T-cell (primary cell): ENCODE measurements around the gene AP1AR. TPM values are rescaled to one million over a fixed set of nuclear protein-coding genes. Genes with fewer than 3 reads are reported as not detected.
"Not testable (repeated sequence)": the region's sequence is repeated elsewhere in the genome, so short reads cannot be mapped to it uniquely, and the experiment has no call there.

Experiments used
- ATAC-seq, 4 experiments: fragments of 200-7000 bp in 3 of 4; fragments of 150-1000 bp in 1 of 4; cut with Tn5 transposase; replicated peaks in 1 of 4; 1 replicate in 3 of 4; 2 replicates in 1 of 4; pipeline ENCODE4 v1.10.0; 2021; ENCODE audit warnings: moderate library complexity in 3 of 4, mild to moderate bottlenecking in 2 of 4, moderate number of reproducible peaks in 1 of 4
- CTCF ChIA-PET, 2 donors: fragments of 300-600 bp; sonication (Branson Sonifier 250); formaldehyde crosslinking; loops; one replicate each; lab custom pipeline; 2022; ENCODE audit warnings: antibody characterized with exemption in 2 of 2; lab: Charles Lee
- POLR2A ChIA-PET, 2 donors: fragments of 300-600 bp; sonication (Branson Sonifier 250); formaldehyde crosslinking; loops; one replicate each; lab custom pipeline; 2022; ENCODE audit warnings: antibody characterized with exemption in 2 of 2; lab: Charles Lee
- DNase-seq, 35 experiments: peaks; one replicate each; pipeline versions ENCODE4 v3.0.0 to v3.0.0-alpha.2; 2013 to 2023
- H3K27ac ChIP-seq: one replicate; pipeline ENCODE4 v1.5.1; 2013; ENCODE audit warnings: low read length
- H3K27me3 ChIP-seq, 2 experiments: replicated peaks in 1 of 2; 1 replicate in 1 of 2; 2 replicates in 1 of 2; pipeline versions ENCODE4 v1.6.1 to v1.7.0; 2013; ENCODE audit warnings: low read length in 1 of 2, mixed read lengths in 1 of 2; ENCODE audit not compliant: control insufficient read depth in 2 of 2, insufficient read depth in 2 of 2; ENCODE audit errors: extremely low read depth in 1 of 2
- H3K36me3 ChIP-seq, 2 donors: 1 replicate in 1 of 2; 2 replicates in 1 of 2; pipeline versions ENCODE4 v1.6.1 to v1.7.0; 2013; ENCODE audit warnings: low read length in 1 of 2; ENCODE audit not compliant: control insufficient read depth in 2 of 2, insufficient read depth in 1 of 2; ENCODE audit errors: extremely low read depth in 1 of 2
- H3K4me1 ChIP-seq, 2 experiments: 1 replicate in 1 of 2; 2 replicates in 1 of 2; pipeline versions ENCODE4 v1.6.1 to v1.7.0; 2013; ENCODE audit warnings: low read length in 2 of 2, mixed read lengths in 1 of 2; ENCODE audit not compliant: insufficient read depth in 2 of 2, control insufficient read depth in 1 of 2; ENCODE audit errors: extremely low read depth in 1 of 2
- H3K4me3 ChIP-seq, 2 donors: 1 replicate in 1 of 2; 2 replicates in 1 of 2; pipeline versions ENCODE4 v1.5.1 to v1.7.0; 2013; ENCODE audit warnings: mild to moderate bottlenecking in 2 of 2, low read length in 1 of 2, moderate library complexity in 1 of 2; ENCODE audit not compliant: control insufficient read depth in 1 of 2; ENCODE audit errors: extremely low read depth in 1 of 2
- H3K9me3 ChIP-seq: 2 replicates; pipeline ENCODE4 v1.7.0; 2013
- H3K27ac Mint-ChIP-seq, 2 donors: one replicate each; pipeline ENCODE4 v1.8.0; 2020 to 2021; ENCODE audit warnings: mild to moderate bottlenecking in 2 of 2, mixed read lengths in 2 of 2
- H3K27me3 Mint-ChIP-seq, 2 donors: one replicate each; pipeline ENCODE4 v1.8.0; 2021 to 2022; ENCODE audit warnings: mixed read lengths in 2 of 2
- H3K36me3 Mint-ChIP-seq: one replicate; pipeline ENCODE4 v1.8.0; 2021; ENCODE audit warnings: mixed read lengths
- H3K4me1 Mint-ChIP-seq, 3 donors: one replicate each; pipeline ENCODE4 v1.8.0; 2020 to 2022; ENCODE audit warnings: mixed read lengths in 3 of 3, mild to moderate bottlenecking in 1 of 3
- H3K4me3 Mint-ChIP-seq, 3 donors: one replicate each; pipeline ENCODE4 v1.8.0; 2020 to 2022; ENCODE audit warnings: mild to moderate bottlenecking in 3 of 3, mixed read lengths in 3 of 3, moderate library complexity in 3 of 3
- H3K9me3 Mint-ChIP-seq, 3 donors: one replicate each; pipeline ENCODE4 v1.8.0; 2020 to 2022; ENCODE audit warnings: mixed read lengths in 3 of 3
- WGBS: methylation state at CpG from one replicate; pipeline ENCODE4 v1.1.5; 2013; ENCODE audit warnings: missing lambda C conversion rate; ENCODE audit not compliant: insufficient coverage; 5-methylcytosine and 5-hydroxymethylcytosine counted together
- total RNA-seq, 35 experiments: library from RNA in 6 of 35; stranded (reverse) in 6 of 35; fragments of 120-200 nt in 1 of 35; gene quantifications; one replicate each; pipeline versions ENCODE4 v1.2.1 to v1.2.4 and lab custom pipeline; 2013 to 2026

The AP1AR gene
- total RNA-seq, 5 donors from 2014 or later (not counting 1 experiment from before 2014, with no cell fraction given): 13.9 to 21.4 (median 20.3) TPM

GRCh38 chr4:112309263-112309791 is 77.7 kb downstream of the AP1AR start:
- H3K4me3 Mint-ChIP-seq: peak overlapping the region; percentile 74 to 76 (median 76)
- CTCF ChIA-PET: interaction anchor here (0.8 to 1.9 kb wide), 4 partner anchors 11 to 75 kb away, joined by 3 to 6 read pairs (median 4); no protein-coding TSS in a partner anchor
- not testable (repeated sequence) for H3K36me3 ChIP-seq, H3K9me3 Mint-ChIP-seq, H3K27me3 ChIP-seq, H3K27me3 Mint-ChIP-seq, H3K4me1 ChIP-seq, H3K9me3 ChIP-seq
- peaks cover 13% of the 10 kb centered on the region for H3K36me3 Mint-ChIP-seq
- DNase-seq (peak in 28 of 35 experiments; percentile 29 to 81 (median 60)), ATAC-seq (peak in 2 of 4 experiments; percentile 53 to 76)
- Histone ChIP-seq H3K4me3 (peak overlapping the region; percentile 11 to 25), H3K27ac (peak overlapping the region; percentile 39)
- peak overlapping the region; percentile 89 to 97 for H3K27ac Mint-ChIP-seq
- peaks cover 29 to 34% (median 32%) of the 10 kb centered on the region in 3 donors for H3K4me1 Mint-ChIP-seq
- POLR2A ChIA-PET: interaction anchor here in 1 of 2 donors (0.8 kb wide), 1 partner anchor 12 kb away, joined by 3 read pairs; no protein-coding TSS in a partner anchor
- 18% methylated on average over 12 of the region's 12 CpGs for WGBS

GRCh38 chr4:112311516-112311915 is 79.9 kb downstream of the AP1AR start:
- WGBS: 84% methylated on average over 2 of the region's 5 CpGs
- Histone ChIP-seq H3K36me3 (no peaks in the 10 kb centered on the region), H3K9me3 (no peaks in the 10 kb centered on the region), H3K27ac (no peak overlapping the region), H3K27me3 (no peaks in the 10 kb centered on the region), H3K4me1 (peaks cover 0 to 4% of the 10 kb centered on the region in 2 experiments), H3K4me3 (no peak overlapping the region)
- ChIA-PET POLR2A (no interaction called here), CTCF (interaction anchor here in 1 of 2 donors (0.6 to 0.7 kb wide), 2 partner anchors 284 to 303 kb away, joined by 3 to 4 read pairs; no protein-coding TSS in a partner anchor)
- no peak for DNase-seq
- Mint-ChIP-seq H3K9me3 (no peaks in the 10 kb centered on the region), H3K4me1 (peaks cover 29 to 33% (median 31%) of the 10 kb centered on the region in 3 donors), H3K36me3 (peaks cover 19% of the 10 kb centered on the region), H3K4me3 (no peak overlapping the region), H3K27me3 (no peaks in the 10 kb centered on the region), H3K27ac (no peak overlapping the region)
- no peak for ATAC-seq

- H3K9me3 ChIP-seq: no peaks in the 10 kb centered on the region
- CTCF ChIA-PET: interaction anchor here in 1 of 2 donors (0.6 kb wide), 1 partner anchor 46 kb away, joined by 3 read pairs; no protein-coding TSS in a partner anchor
- H3K27ac Mint-ChIP-seq: no peak overlapping the region
- no peaks in the 10 kb centered on the region for H3K36me3 ChIP-seq
- H3K4me3 ChIP-seq: no peak overlapping the region
- H3K36me3 Mint-ChIP-seq: peaks cover 14% of the 10 kb centered on the region
- H3K27ac ChIP-seq: peak overlapping the region; percentile 19
- no peak for ATAC-seq
- no peaks in the 10 kb centered on the region for H3K27me3 Mint-ChIP-seq
- H3K4me1 ChIP-seq: peaks cover 0 to 4% of the 10 kb centered on the region in 2 experiments
- H3K9me3 Mint-ChIP-seq: no peaks in the 10 kb centered on the region
- WGBS: 100% methylated on average over 1 of the region's 5 CpGs
- POLR2A ChIA-PET: no interaction called here
- H3K4me1 Mint-ChIP-seq: peaks cover 19 to 27% (median 23%) of the 10 kb centered on the region in 3 donors
- no peaks in the 10 kb centered on the region for H3K27me3 ChIP-seq
- no peak for DNase-seq
- no peak overlapping the region for H3K4me3 Mint-ChIP-seq
Observed at GRCh38 chr4:112312610-112313239, 81.1 kb downstream of the AP1AR start.

- Histone ChIP-seq H3K36me3 (no peaks in the 10 kb centered on the region), H3K27me3 (no peaks in the 10 kb centered on the region), H3K9me3 (no peaks in the 10 kb centered on the region), H3K4me3 (no peak overlapping the region), H3K4me1 (no peaks in the 10 kb centered on the region), H3K27ac (no peak overlapping the region)
- DNase-seq (no peak), ATAC-seq (no peak)
- Mint-ChIP-seq H3K4me1 (peaks cover 3 to 7% (median 6%) of the 10 kb centered on the region in 3 donors), H3K9me3 (no peaks in the 10 kb centered on the region), H3K27ac (no peak overlapping the region), H3K36me3 (peaks cover 10% of the 10 kb centered on the region), H3K4me3 (no peak overlapping the region), H3K27me3 (no peaks in the 10 kb centered on the region)
- ChIA-PET CTCF (interaction anchor here (0.7 kb wide), 2 partner anchors 674 to 1901 kb away, joined by 4 to 5 read pairs; no protein-coding TSS in a partner anchor), POLR2A (no interaction called here)
- no CpG with 5 or more reads among the region's 3 CpGs for WGBS
Observed at GRCh38 chr4:112315446-112315845, 83.9 kb downstream of the AP1AR start.

- no peaks in the 10 kb centered on the region for H3K36me3 ChIP-seq
- no peak overlapping the region for H3K27ac ChIP-seq
- Mint-ChIP-seq H3K27ac (no peak overlapping the region), H3K27me3 (no peaks in the 10 kb centered on the region), H3K36me3 (peaks cover 10% of the 10 kb centered on the region), H3K4me3 (no peak overlapping the region), H3K9me3 (no peaks in the 10 kb centered on the region), H3K4me1 (peaks cover 6 to 10% (median 10%) of the 10 kb centered on the region in 3 donors)
- no peak overlapping the region for H3K4me3 ChIP-seq
- H3K27me3 ChIP-seq: no peaks in the 10 kb centered on the region
- ATAC-seq (no peak), DNase-seq (no peak)
- H3K4me1 ChIP-seq: no peaks in the 10 kb centered on the region
- no CpG with 5 or more reads among the region's 2 CpGs for WGBS
- ChIA-PET CTCF (no interaction called here), POLR2A (no interaction called here)
- no peaks in the 10 kb centered on the region for H3K9me3 ChIP-seq
Observed at GRCh38 chr4:112316360-112316759, 84.8 kb downstream of the AP1AR start.

GRCh38 chr4:112318239-112319142 is 86.9 kb downstream of the AP1AR start:
- Histone ChIP-seq H3K27me3 (no peaks in the 10 kb centered on the region), H3K4me3 (no peak overlapping the region), H3K36me3 (no peaks in the 10 kb centered on the region), H3K27ac (no peak overlapping the region), H3K4me1 (peaks cover 0 to 5% of the 10 kb centered on the region in 2 experiments), H3K9me3 (no peaks in the 10 kb centered on the region)
- no peaks in the 10 kb centered on the region for H3K27me3 Mint-ChIP-seq
- peaks cover 7% of the 10 kb centered on the region for H3K36me3 Mint-ChIP-seq
- ATAC-seq: no peak
- H3K4me3 Mint-ChIP-seq: no peak overlapping the region
- H3K9me3 Mint-ChIP-seq: no peaks in the 10 kb centered on the region
- H3K4me1 Mint-ChIP-seq: peaks cover 13 to 18% (median 16%) of the 10 kb centered on the region in 3 donors
- DNase-seq: no peak
- H3K27ac Mint-ChIP-seq: no peak overlapping the region
- ChIA-PET POLR2A (interaction anchor here in 1 of 2 donors (0.6 kb wide), 1 partner anchor 17 kb away, joined by 8 read pairs; no protein-coding TSS in a partner anchor), CTCF (no interaction called here)
- WGBS: 100% methylated on average over 3 of the region's 5 CpGs
